Measurements from ENCODE around the gene AMHR2. TPM values are rescaled to one million over a fixed set of nuclear protein-coding genes. Genes with fewer than 3 reads are reported as not detected.

The AMHR2 gene
- total and polyA plus RNA-seq, 9 of the 15 experiments (the other 6 are each of a cell fraction or from before 2014, with no cell fraction given), result 8.9 to 49.7 (median 19.3) TPM

DNA sequence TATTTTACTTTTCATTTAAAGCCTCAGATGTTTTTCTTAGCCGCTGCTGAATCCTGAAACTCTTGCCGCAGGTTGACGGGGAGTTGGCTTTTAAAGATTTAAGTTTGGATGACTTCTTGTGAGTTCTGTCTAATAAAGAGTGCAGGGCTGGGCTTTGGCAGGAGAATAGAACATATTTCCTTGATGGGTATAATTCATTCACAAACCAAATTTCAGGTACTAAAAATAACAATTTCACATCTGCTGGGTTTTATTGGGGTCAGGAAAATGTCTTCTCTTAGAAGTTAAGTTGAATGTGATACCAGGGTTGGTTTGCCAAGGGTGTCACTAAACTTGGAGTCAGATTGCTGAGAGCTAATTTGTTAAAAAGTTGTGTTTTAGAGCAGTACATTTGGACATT is 34.0 kb upstream of the AMHR2 start:
- no peak for ATAC-seq
- in situ Hi-C loops (cut with MboI) (no loop called here), intact Hi-C loops (cut with micrococcal nuclease) (no loop called here)
- Histone ChIP-seq H3K79me2 (ENCODE audit: control insufficient read depth, insufficient read depth, low read length) (peaks cover 87% of the 10 kb centered on the region), H3K27me3 (ENCODE audit: control insufficient read depth in 2 of 2, insufficient read depth in 2 of 2, low read length in 2 of 2) (no peaks in the 10 kb centered on the region), H4K20me1 (replicated peaks; ENCODE audit: control insufficient read depth, insufficient read depth, low read length) (0 out of 2 replicates have a peak, but pooled peaks cover 3% of the 10 kb centered on the region), H3K9ac (ENCODE audit: insufficient read depth in 1 of 2, low read depth in 2 of 2, low read length in 2 of 2) (peak overlapping the region in 1 of 2 experiments; percentile 3; a peak in 1 of 4 replicates), H3K9me3 (replicated peaks; ENCODE audit: control insufficient read depth, insufficient read depth, low read depth, low read length) (no peaks in the 10 kb centered on the region), H2AFZ (ENCODE audit: low read depth, low read length) (no peak overlapping the region), H3K4me1 (replicated peaks in 1 of 2; ENCODE audit: control insufficient read depth in 2 of 2, insufficient read depth in 2 of 2, low read length in 2 of 2) (peaks cover 9 to 12% of the 10 kb centered on the region in 2 experiments), H3K4me2 (ENCODE audit: insufficient read depth, low read length) (peak overlapping the region; percentile 16), H3K36me3 (ENCODE audit: control insufficient read depth, insufficient read depth, low read length) (peaks cover 50% of the 10 kb centered on the region; the same call in 2 of the 3 replicates), H3K4me3 (no peak overlapping the region), H3K9me1 (ENCODE audit: control insufficient read depth, insufficient read depth, low read length) (no peaks in the 10 kb centered on the region), H3K27ac (ENCODE audit: extremely low read depth, low read depth, low read length) (peak overlapping the region; percentile 8; the same call in 1 of the 3 replicates)
- CTCF ChIA-PET (ENCODE audit: low intra/inter-chr PET ratio), result interaction anchor here (0.7 kb wide), 1 partner anchor 44 kb away, joined by 3 read pairs; no protein-coding TSS in a partner anchor
- 47% methylated on average over 3 of the region's 3 CpGs for WGBS (ENCODE audit: insufficient coverage, low coverage, missing lambda C conversion rate)
- no peak for DNase-seq (ENCODE audit: extremely low read depth in 1 of 4, low spot score in 3 of 4)
- TF ChIP-seq ZNF232 (CRISPR knock-in tag; IDR thresholded peaks at IDR 0.05) (no peak), ZNF174 (CRISPR knock-in tag; IDR thresholded peaks at IDR 0.05) (no peak), ZNF146 (CRISPR knock-in tag; IDR thresholded peaks at IDR 0.05; ENCODE audit: unreplicated experiment) (no peak), ATF7 (IDR thresholded peaks at IDR 0.05) (no peak), HEY1 (CRISPR knock-in tag; IDR thresholded peaks at IDR 0.05; ENCODE audit: borderline replicate concordance) (no peak), RUNX1 (IDR thresholded peaks at IDR 0.05; ENCODE audit: low read depth) (no peak), TARDBP (IDR thresholded peaks at IDR 0.05) (no peak), RBM39 (optimal IDR thresholded peaks at IDR 0.05; ENCODE audit: low read depth, low read length) (no peak), L3MBTL2 (IDR thresholded peaks at IDR 0.05) (no peak), ZBTB34 (CRISPR knock-in tag; IDR thresholded peaks at IDR 0.05) (no peak), NR2C2 (CRISPR knock-in tag; IDR thresholded peaks at IDR 0.05) (no peak), NR2C2 (tag; IDR thresholded peaks at IDR 0.05) (no peak), ZC3H11A (IDR thresholded peaks at IDR 0.05; ENCODE audit: low read depth, low read length) (no peak), CREBBP (IDR thresholded peaks at IDR 0.05; ENCODE audit: low read depth, low read length) (no peak), GABPB1 (CRISPR knock-in tag; IDR thresholded peaks at IDR 0.05) (no peak)
- TF ChIP-seq, protein P1, sequence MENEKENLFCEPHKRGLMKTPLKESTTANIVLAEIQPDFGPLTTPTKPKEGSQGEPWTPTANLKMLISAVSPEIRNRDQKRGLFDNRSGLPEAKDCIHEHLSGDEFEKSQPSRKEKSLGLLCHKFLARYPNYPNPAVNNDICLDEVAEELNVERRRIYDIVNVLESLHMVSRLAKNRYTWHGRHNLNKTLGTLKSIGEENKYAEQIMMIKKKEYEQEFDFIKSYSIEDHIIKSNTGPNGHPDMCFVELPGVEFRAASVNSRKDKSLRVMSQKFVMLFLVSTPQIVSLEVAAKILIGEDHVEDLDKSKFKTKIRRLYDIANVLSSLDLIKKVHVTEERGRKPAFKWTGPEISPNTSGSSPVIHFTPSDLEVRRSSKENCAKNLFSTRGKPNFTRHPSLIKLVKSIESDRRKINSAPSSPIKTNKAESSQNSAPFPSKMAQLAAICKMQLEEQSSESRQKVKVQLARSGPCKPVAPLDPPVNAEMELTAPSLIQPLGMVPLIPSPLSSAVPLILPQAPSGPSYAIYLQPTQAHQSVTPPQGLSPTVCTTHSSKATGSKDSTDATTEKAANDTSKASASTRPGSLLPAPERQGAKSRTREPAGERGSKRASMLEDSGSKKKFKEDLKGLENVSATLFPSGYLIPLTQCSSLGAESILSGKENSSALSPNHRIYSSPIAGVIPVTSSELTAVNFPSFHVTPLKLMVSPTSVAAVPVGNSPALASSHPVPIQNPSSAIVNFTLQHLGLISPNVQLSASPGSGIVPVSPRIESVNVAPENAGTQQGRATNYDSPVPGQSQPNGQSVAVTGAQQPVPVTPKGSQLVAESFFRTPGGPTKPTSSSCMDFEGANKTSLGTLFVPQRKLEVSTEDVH (IDR thresholded peaks at IDR 0.05; ENCODE audit: low read depth, partially characterized antibody), result no peak
- FAIRE-seq, result no peak
- POLR2A ChIA-PET, result interaction anchor here (0.6 to 1.7 kb wide), 3 partner anchors 10 to 22 kb away, joined by 3 to 13 read pairs (median 5); partner anchors contain the start of gene SP1
- BruUV-seq (replicated peaks), result TSS peak; percentile 19

Data from K562 (cell line).